ENCODE data around the gene KIAA1755.

Gene KIAA1755

DNA sequence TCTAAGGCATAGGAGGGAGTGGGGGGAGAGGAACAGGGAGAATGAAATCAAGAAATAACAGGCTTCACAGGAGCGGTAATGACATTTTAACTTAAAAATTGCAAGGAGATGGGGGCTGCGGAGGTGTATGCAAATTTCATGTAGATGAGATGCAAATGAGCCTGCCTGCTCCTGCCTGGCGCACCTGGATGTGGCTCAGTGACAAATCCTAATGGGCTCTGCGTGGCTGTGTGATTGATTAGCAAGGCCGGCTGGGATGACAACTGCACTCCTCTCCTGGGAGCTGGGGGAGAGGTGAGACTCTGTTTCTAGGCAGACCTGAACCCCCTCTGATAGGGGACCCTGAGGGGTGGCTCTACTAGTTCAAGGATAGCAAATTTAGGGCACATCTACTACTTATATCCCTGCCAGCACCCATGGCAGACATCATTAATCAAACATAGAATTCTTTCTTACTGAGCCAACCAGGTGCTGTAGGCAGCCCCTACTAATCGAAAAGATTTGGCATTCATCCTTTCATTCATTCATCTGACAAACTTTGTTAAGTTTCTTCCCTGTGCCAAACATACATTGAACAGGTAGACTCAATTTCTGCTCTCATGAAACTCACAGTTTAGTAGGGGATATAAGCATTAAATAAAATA, 57.1 kb downstream of the KIAA1755 start:
- no peaks in the 10 kb centered on the region for H3K9me2 ChIP-seq (replicated peaks; ENCODE audit: insufficient read depth, low read length)
- H3F3A ChIP-seq (ENCODE audit: insufficient read depth) = no peaks in the 10 kb centered on the region
- H3K79me2 ChIP-seq (ENCODE audit: insufficient read depth, low read length) = no peaks in the 10 kb centered on the region
- H3K36me3 ChIP-seq (ENCODE audit: low read length) = no peaks in the 10 kb centered on the region
- H3K9me3 ChIP-seq (ENCODE audit: insufficient read depth, low read length) = no peaks in the 10 kb centered on the region
- H4K20me1 ChIP-seq (ENCODE audit: low read depth, low read length) = no peaks in the 10 kb centered on the region
- H3K9ac ChIP-seq (ENCODE audit: low read length) = no peak overlapping the region
- H3K27me3 ChIP-seq (ENCODE audit: low read length) = no peaks in the 10 kb centered on the region
- H2AFZ ChIP-seq (ENCODE audit: low read depth, low read length, severe bottlenecking) = no peak overlapping the region
- H3K4me3 ChIP-seq (ENCODE audit: insufficient read depth, low read length, poor library complexity, severe bottlenecking) = no peak overlapping the region
- H3K4me2 ChIP-seq (ENCODE audit: low read depth, low read length, poor library complexity, severe bottlenecking) = no peak overlapping the region
- no peak overlapping the region for H3K27ac ChIP-seq (ENCODE audit: low read depth, low read length)
- no peak for TF ChIP-seq EZH2phosphoT487 (conservative IDR thresholded peaks at IDR 0.05; ENCODE audit: low read length)
- TF ChIP-seq, protein P1, sequence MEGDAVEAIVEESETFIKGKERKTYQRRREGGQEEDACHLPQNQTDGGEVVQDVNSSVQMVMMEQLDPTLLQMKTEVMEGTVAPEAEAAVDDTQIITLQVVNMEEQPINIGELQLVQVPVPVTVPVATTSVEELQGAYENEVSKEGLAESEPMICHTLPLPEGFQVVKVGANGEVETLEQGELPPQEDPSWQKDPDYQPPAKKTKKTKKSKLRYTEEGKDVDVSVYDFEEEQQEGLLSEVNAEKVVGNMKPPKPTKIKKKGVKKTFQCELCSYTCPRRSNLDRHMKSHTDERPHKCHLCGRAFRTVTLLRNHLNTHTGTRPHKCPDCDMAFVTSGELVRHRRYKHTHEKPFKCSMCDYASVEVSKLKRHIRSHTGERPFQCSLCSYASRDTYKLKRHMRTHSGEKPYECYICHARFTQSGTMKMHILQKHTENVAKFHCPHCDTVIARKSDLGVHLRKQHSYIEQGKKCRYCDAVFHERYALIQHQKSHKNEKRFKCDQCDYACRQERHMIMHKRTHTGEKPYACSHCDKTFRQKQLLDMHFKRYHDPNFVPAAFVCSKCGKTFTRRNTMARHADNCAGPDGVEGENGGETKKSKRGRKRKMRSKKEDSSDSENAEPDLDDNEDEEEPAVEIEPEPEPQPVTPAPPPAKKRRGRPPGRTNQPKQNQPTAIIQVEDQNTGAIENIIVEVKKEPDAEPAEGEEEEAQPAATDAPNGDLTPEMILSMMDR (IDR thresholded peaks at IDR 0.05; ENCODE audit: insufficient read depth, low read length, poor library complexity, severe bottlenecking) = no peak

DNA sequence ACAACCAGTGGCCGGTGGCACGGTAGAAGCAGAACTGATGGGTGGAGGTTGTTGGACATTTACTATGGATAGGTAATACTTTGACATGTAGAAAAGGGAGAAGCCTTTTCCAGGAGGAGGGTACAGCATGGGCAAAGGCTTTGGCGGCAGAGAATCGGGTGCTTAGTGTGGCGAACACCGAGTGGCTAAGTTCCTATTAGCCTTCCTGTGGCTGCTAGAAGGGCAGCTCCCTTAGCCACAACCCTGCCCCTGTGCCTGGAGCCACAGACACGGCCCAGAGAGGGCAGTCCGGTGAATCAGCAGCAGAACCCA, 57.6 kb downstream of the KIAA1755 start:
- Histone ChIP-seq H2AFZ (ENCODE audit: low read depth, low read length, severe bottlenecking) (no peak overlapping the region), H3K9me3 (ENCODE audit: insufficient read depth, low read length) (no peaks in the 10 kb centered on the region), H3K27me3 (ENCODE audit: low read length) (no peaks in the 10 kb centered on the region), H3K27ac (ENCODE audit: low read depth, low read length) (no peak overlapping the region), H3K79me2 (ENCODE audit: insufficient read depth, low read length) (no peaks in the 10 kb centered on the region), H3K36me3 (ENCODE audit: low read length) (no peaks in the 10 kb centered on the region), H3K4me2 (ENCODE audit: low read depth, low read length, poor library complexity, severe bottlenecking) (no peak overlapping the region), H3K9ac (ENCODE audit: low read length) (no peak overlapping the region), H3F3A (ENCODE audit: insufficient read depth) (no peaks in the 10 kb centered on the region), H3K9me2 (replicated peaks; ENCODE audit: insufficient read depth, low read length) (no peaks in the 10 kb centered on the region), H3K4me3 (ENCODE audit: insufficient read depth, low read length, poor library complexity, severe bottlenecking) (no peak overlapping the region), H4K20me1 (ENCODE audit: low read depth, low read length) (no peaks in the 10 kb centered on the region)
- TF ChIP-seq, protein P1 (IDR thresholded peaks at IDR 0.05; ENCODE audit: insufficient read depth, low read length, poor library complexity, severe bottlenecking) = no peak

DNA sequence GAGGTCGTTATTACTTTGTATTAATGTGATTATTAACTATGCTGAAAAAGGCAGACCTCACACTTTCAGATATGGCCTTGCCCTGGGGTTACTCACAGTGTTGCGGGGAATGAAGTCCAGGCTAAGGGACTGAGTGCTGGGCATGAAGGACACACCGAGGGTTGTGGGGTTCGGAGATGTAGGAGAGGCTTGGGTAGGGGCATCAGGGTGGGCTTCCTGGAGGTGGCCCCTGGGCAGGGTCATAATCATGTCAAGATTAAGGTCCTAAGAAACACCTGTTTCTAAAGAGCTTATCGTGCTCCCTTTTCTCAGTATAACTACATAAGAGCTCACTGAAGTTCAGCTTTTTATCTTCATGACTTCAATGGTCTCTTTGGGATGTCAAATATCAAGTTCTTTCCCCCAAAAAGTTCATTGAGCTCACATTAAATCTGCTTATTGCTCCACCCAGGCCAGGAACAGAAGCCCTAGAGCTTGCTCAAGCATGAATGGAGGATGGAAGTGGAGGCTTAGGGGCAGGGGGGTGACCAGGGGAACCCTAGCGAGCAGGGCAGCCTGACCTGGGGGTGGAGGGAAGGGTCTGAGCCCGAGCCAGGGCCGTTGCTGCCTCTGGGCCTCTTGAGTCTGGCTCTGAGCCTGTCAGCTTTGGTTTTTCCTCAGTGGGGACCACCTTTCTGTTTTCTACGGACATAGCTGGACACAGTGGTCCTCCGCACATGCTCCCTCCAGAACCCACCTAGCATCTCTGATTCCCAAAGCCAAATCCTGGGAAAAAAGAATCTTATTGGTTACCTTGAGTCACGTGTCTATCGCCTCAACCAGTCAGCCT, 58.2 kb downstream of the KIAA1755 start:
- no peaks in the 10 kb centered on the region for H3K36me3 ChIP-seq (ENCODE audit: low read length)
- no peak overlapping the region for H2AFZ ChIP-seq (ENCODE audit: low read depth, low read length, severe bottlenecking)
- H3K27ac ChIP-seq (ENCODE audit: low read depth, low read length) = no peak overlapping the region
- no peaks in the 10 kb centered on the region for H3K9me3 ChIP-seq (ENCODE audit: insufficient read depth, low read length)
- no peak overlapping the region for H3K9ac ChIP-seq (ENCODE audit: low read length)
- H3K4me3 ChIP-seq (ENCODE audit: insufficient read depth, low read length, poor library complexity, severe bottlenecking) = no peak overlapping the region
- no peaks in the 10 kb centered on the region for H3F3A ChIP-seq (ENCODE audit: insufficient read depth)
- no peaks in the 10 kb centered on the region for H3K9me2 ChIP-seq (replicated peaks; ENCODE audit: insufficient read depth, low read length)
- H3K79me2 ChIP-seq (ENCODE audit: insufficient read depth, low read length) = no peaks in the 10 kb centered on the region
- TF ChIP-seq, protein P1 (IDR thresholded peaks at IDR 0.05; ENCODE audit: insufficient read depth, low read length, poor library complexity, severe bottlenecking) = no peak
- no peak for TF ChIP-seq EZH2phosphoT487 (conservative IDR thresholded peaks at IDR 0.05; ENCODE audit: low read length)
- no peaks in the 10 kb centered on the region for H3K27me3 ChIP-seq (ENCODE audit: low read length)
- no peaks in the 10 kb centered on the region for H4K20me1 ChIP-seq (ENCODE audit: low read depth, low read length)
- no peak overlapping the region for H3K4me2 ChIP-seq (ENCODE audit: low read depth, low read length, poor library complexity, severe bottlenecking)

Measured in SU-DHL-6 (cell line).